GM12864 (cell line): ENCODE results near the gene OAS1.

Experiments
- DNase-seq: peaks from one replicate; pipeline ENCODE4 v3.0.0-alpha.2; 2011; ENCODE audit warnings: low read depth
- H3K4me3 ChIP-seq: 2 replicates; pipeline ENCODE4 v1.5.1; 2011; ENCODE audit warnings: mild to moderate bottlenecking, low read depth, low read length, control low read depth
- CTCF ChIP-seq: IDR thresholded peaks from 2 replicates; pipeline ENCODE4 v1.5.1; 2011; ENCODE audit warnings: low read depth, mild to moderate bottlenecking, moderate library complexity, low read length, control low read depth, inconsistent platforms; ENCODE audit errors: missing control alignments

OAS1 gene

GRCh38 chr12:112906712-112907414 lies at the start of gene OAS1:
OAS1 (plus strand) TSS chr12:112906962; CDS start chr12:112907040, 78 bp downstream.
- H3K4me3 ChIP-seq = peak within 1 kb of the TSS; percentile 65
- no peak for TF ChIP-seq CTCF
- DNase-seq = peak; percentile 82

- no peak for DNase-seq
- H3K4me3 ChIP-seq = no peak overlapping the region
- no peak for TF ChIP-seq CTCF
Measured at GRCh38 chr12:112859291-112859690, 47.5 kb upstream of the OAS1 start.

- no peak for TF ChIP-seq CTCF
- no peak overlapping the region for H3K4me3 ChIP-seq
Measured at GRCh38 chr12:112860181-112860580, 46.6 kb upstream of the OAS1 start.

GRCh38 chr12:112861284-112861683 lies 45.5 kb upstream of the OAS1 start:
- no peak for TF ChIP-seq CTCF
- H3K4me3 ChIP-seq = no peak overlapping the region
- DNase-seq = no peak

More at GRCh38 chr12:112860181-112860580, 46.6 kb upstream of the OAS1 start:
- DNase-seq = no peak

DNA sequence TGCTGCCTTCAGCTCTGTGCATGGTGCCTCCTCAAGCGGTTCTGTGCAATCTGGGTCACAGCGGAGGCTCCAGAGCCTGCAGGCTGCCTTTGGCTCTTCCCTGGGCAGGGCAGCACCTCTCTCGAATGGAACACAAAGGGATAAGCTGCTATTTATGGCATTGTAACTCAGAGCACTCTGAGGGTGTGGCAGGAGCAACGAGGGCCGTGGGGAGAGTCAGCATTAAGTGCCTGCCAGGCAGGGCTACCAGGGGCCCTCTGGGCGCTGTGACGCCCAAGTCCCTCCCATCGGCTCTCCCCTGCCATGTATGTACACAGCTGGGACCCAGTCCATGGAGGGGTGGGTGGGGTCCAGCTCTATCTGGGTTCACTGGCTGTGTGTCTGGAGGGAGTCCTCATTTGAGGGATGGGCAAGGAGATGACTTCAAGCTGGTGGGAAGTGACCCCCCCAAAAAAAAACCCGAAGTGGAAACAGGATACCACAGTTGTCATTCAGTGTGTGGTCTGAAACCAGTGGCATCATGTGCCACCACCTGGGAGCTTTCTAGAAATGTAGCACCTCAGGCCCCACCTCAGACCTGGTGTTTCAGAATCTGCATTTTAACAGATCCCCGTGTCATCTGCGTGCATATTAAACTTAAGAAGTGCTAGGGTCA lies 44.0 kb upstream of the OAS1 start:
- TF ChIP-seq CTCF = no peak
- no peak for DNase-seq
- no peak overlapping the region for H3K4me3 ChIP-seq

- no peak for TF ChIP-seq CTCF
- H3K4me3 ChIP-seq = no peak overlapping the region
- no peak for DNase-seq
Measured at GRCh38 chr12:112868459-112869041, 38.2 kb upstream of the OAS1 start.

DNA sequence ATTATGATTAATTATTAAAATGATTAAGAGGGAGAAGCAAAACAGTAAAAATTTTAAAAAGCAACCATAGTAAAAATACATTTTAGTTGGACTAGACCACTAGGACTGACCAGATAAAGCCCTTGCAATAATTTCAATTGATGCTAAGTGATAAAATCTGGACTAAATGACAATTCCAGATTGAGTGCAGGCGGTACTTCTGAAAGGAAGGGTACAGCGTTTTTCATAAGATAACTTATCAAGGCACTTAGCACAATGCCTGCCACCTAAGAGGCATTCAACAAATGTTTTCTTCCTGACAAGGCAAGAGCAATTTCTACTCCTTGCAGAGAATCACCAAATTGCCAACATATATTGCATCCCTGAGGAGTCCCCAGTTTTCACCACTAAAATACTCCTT lies 37.7 kb upstream of the OAS1 start:
- no peak for DNase-seq
- H3K4me3 ChIP-seq = no peak overlapping the region
- no peak for TF ChIP-seq CTCF
